HG02759 (cell line): ENCODE measurements around the gene FGF13.

Experiments used
- ATAC-seq: cut with Tn5 transposase; IDR thresholded peaks from one replicate; pipeline ENCODE4 v1.9.1; 2021; ENCODE audit warnings: mild to moderate bottlenecking, moderate library complexity; ENCODE audit not compliant: unreplicated experiment

Gene FGF13

GRCh38 chrX:138711399-138712347 is at the start of gene FGF13:
Gene FGF13, minus strand, starts transcription at chrX:138711717. Its CDS starts 714 bp downstream, at chrX:138711003.
- no peak for ATAC-seq

- no peak for ATAC-seq
These were observed 47.9 kb upstream of the FGF13 start for GRCh38 chrX:138759217-138759943.

GRCh38 chrX:138756234-138756633 is 44.7 kb upstream of the FGF13 start:
- ATAC-seq, result no peak

- no peak for ATAC-seq
These were observed 43.3 kb upstream of the FGF13 start for GRCh38 chrX:138754861-138755260.

GRCh38 chrX:138748480-138748879 is 37.0 kb upstream of the FGF13 start:
- ATAC-seq, result no peak

- ATAC-seq, result peak; percentile 71
These were observed 33.7 kb upstream of the FGF13 start for GRCh38 chrX:138745196-138745595.

- ATAC-seq, result no peak
These were observed 30.7 kb upstream of the FGF13 start for GRCh38 chrX:138742217-138742616.

GRCh38 chrX:138740341-138740740 is 28.8 kb upstream of the FGF13 start:
- ATAC-seq, result no peak

GRCh38 chrX:138723301-138723700 is 11.8 kb upstream of the FGF13 start:
- no peak for ATAC-seq

- no peak for ATAC-seq
These were observed 7.9 kb upstream of the FGF13 start for GRCh38 chrX:138719396-138719795.

- ATAC-seq, result no peak
These were observed 7.4 kb upstream of the FGF13 start for GRCh38 chrX:138718941-138719340.

GRCh38 chrX:138710866-138711341 is 613 bp downstream of the FGF13 start:
- no peak for ATAC-seq

- ATAC-seq, result no peak
These were observed 1.4 kb downstream of the FGF13 start for GRCh38 chrX:138709886-138710791.

- ATAC-seq, result no peak
These were observed 3.2 kb downstream of the FGF13 start for GRCh38 chrX:138708268-138708667.

- ATAC-seq, result no peak
These were observed 6.9 kb downstream of the FGF13 start for GRCh38 chrX:138704596-138704995.

GRCh38 chrX:138704101-138704500 is 7.4 kb downstream of the FGF13 start:
- ATAC-seq, result no peak

- no peak for ATAC-seq
These were observed 18.9 kb downstream of the FGF13 start for GRCh38 chrX:138692591-138692990.

GRCh38 chrX:138691186-138691585 is 20.3 kb downstream of the FGF13 start:
- no peak for ATAC-seq

- no peak for ATAC-seq
These were observed 20.9 kb downstream of the FGF13 start for GRCh38 chrX:138690591-138690990.

GRCh38 chrX:138683600-138683999 is 27.9 kb downstream of the FGF13 start:
- no peak for ATAC-seq

GRCh38 chrX:138669693-138670092 is 41.8 kb downstream of the FGF13 start:
- ATAC-seq, result no peak
